ENCODE measurements around the gene TGM2.

TGM2 gene

GRCh38 chr20:38184101-38184500, 19.0 kb upstream of the TGM2 start:
- no peak for TF ChIP-seq CTCF (IDR thresholded peaks at IDR 0.05; ENCODE audit: borderline replicate concordance, insufficient read depth, low read depth, low read length)

GRCh38 chr20:38181971-38182370, 16.9 kb upstream of the TGM2 start:
- no peak for TF ChIP-seq CTCF (IDR thresholded peaks at IDR 0.05; ENCODE audit: borderline replicate concordance, insufficient read depth, low read depth, low read length)
- H3K4me3 ChIP-seq (ENCODE audit: low read depth, low read length) = no peak overlapping the region

More at GRCh38 chr20:38184101-38184500, 19.0 kb upstream of the TGM2 start:
- no peak overlapping the region for H3K4me3 ChIP-seq (ENCODE audit: low read depth, low read length)

- TF ChIP-seq CTCF (IDR thresholded peaks at IDR 0.05; ENCODE audit: borderline replicate concordance, insufficient read depth, low read depth, low read length) = no peak
These were observed 16.2 kb upstream of the TGM2 start for GRCh38 chr20:38181207-38181801.

GRCh38 chr20:38180781-38181180, 15.7 kb upstream of the TGM2 start:
- TF ChIP-seq CTCF (IDR thresholded peaks at IDR 0.05; ENCODE audit: borderline replicate concordance, insufficient read depth, low read depth, low read length) = no peak
- no peak overlapping the region for H3K4me3 ChIP-seq (ENCODE audit: low read depth, low read length)

More at GRCh38 chr20:38181207-38181801, 16.2 kb upstream of the TGM2 start:
- no peak overlapping the region for H3K4me3 ChIP-seq (ENCODE audit: low read depth, low read length)

- no peak overlapping the region for H3K4me3 ChIP-seq (ENCODE audit: low read depth, low read length)
- no peak for TF ChIP-seq CTCF (IDR thresholded peaks at IDR 0.05; ENCODE audit: borderline replicate concordance, insufficient read depth, low read depth, low read length)
These were observed 14.8 kb upstream of the TGM2 start for GRCh38 chr20:38179846-38180245.

- TF ChIP-seq CTCF (IDR thresholded peaks at IDR 0.05; ENCODE audit: borderline replicate concordance, insufficient read depth, low read depth, low read length) = no peak
These were observed 13.5 kb upstream of the TGM2 start for GRCh38 chr20:38178581-38178980.

GRCh38 chr20:38178065-38178491, 13.0 kb upstream of the TGM2 start:
- no peak for TF ChIP-seq CTCF (IDR thresholded peaks at IDR 0.05; ENCODE audit: borderline replicate concordance, insufficient read depth, low read depth, low read length)
- H3K4me3 ChIP-seq (ENCODE audit: low read depth, low read length) = no peak overlapping the region

More at GRCh38 chr20:38178581-38178980, 13.5 kb upstream of the TGM2 start:
- H3K4me3 ChIP-seq (ENCODE audit: low read depth, low read length) = no peak overlapping the region

Measured in GM12875 (cell line).